WTC11 (cell line): ENCODE results near the gene KIF19. TPM values are rescaled to one million over a fixed set of nuclear protein-coding genes. Genes with fewer than 3 reads are reported as not detected.

Source experiments
- ATAC-seq: fragments of 200-7000 bp; cut with Tn5 transposase; 2 replicates; pipeline ENCODE4 v1.10.0; 2021; ENCODE audit warnings: mild to moderate bottlenecking, moderate library complexity
- CTCF ChIA-PET: fragments of 300-600 bp; sonication (Branson Sonifier 250); formaldehyde crosslinking; loops from one replicate; lab custom pipeline; 2021; ENCODE audit warnings: antibody characterized with exemption; lab: Charles Lee
- POLR2A ChIA-PET: fragments of 350-600 bp; sonication (Branson Sonifier 250); formaldehyde crosslinking; loops from one replicate; lab custom pipeline; 2021; ENCODE audit warnings: antibody characterized with exemption; lab: Charles Lee
- DNase-seq: peaks from one replicate; pipeline ENCODE4 v3.0.0; 2021; ENCODE audit warnings: low spot score
- H3K27ac Mint-ChIP-seq: 2 replicates; pipeline ENCODE4 v1.8.0; 2021; ENCODE audit warnings: mixed read lengths
- H3K27me3 Mint-ChIP-seq: 2 replicates; pipeline ENCODE4 v1.8.0; 2021; ENCODE audit warnings: low read depth, mild to moderate bottlenecking, moderate library complexity, mixed read lengths
- H3K36me3 Mint-ChIP-seq: 2 replicates; pipeline ENCODE4 v1.8.0; 2021; ENCODE audit warnings: mixed read lengths
- H3K4me1 Mint-ChIP-seq: 2 replicates; pipeline ENCODE4 v1.8.0; 2022; ENCODE audit warnings: mixed read lengths
- H3K4me3 Mint-ChIP-seq: 2 replicates; pipeline ENCODE4 v1.8.0; 2021; ENCODE audit warnings: mild to moderate bottlenecking, moderate library complexity, mixed read lengths
- H3K9me3 Mint-ChIP-seq: 2 replicates; pipeline ENCODE4 v1.8.0; 2021; ENCODE audit warnings: mixed read lengths
- CBFB ChIP-seq: sonication (generic); formaldehyde crosslinking; IDR thresholded peaks from 2 replicates; pipeline ENCODE4 v1.8.1; 2022; ENCODE audit warnings: mild to moderate bottlenecking, low read depth, missing genetic modification reagents
- E2F4 ChIP-seq: sonication (generic); formaldehyde crosslinking; IDR thresholded peaks from 2 replicates; pipeline ENCODE4 v1.8.1; 2022; ENCODE audit warnings: low read depth, mild to moderate bottlenecking, moderate library complexity, missing genetic modification reagents, borderline replicate concordance
- FOXJ3 ChIP-seq: sonication (generic); formaldehyde crosslinking; IDR thresholded peaks from 2 replicates; pipeline ENCODE4 v1.9.0; 2021; ENCODE audit warnings: missing genetic modification reagents, mild to moderate bottlenecking, borderline replicate concordance
- NR2C2 ChIP-seq: sonication (generic); formaldehyde crosslinking; IDR thresholded peaks from 2 replicates; pipeline ENCODE4 v1.8.0; 2022; ENCODE audit warnings: mild to moderate bottlenecking, missing genetic modification reagents
- SP1 ChIP-seq: sonication (generic); formaldehyde crosslinking; conservative IDR thresholded peaks from 2 replicates; pipeline ENCODE4 v1.8.1; 2022; ENCODE audit warnings: missing genetic modification reagents
- ZNF512 ChIP-seq: sonication (generic); formaldehyde crosslinking; IDR thresholded peaks from 2 replicates; pipeline ENCODE4 v1.8.1; 2022; ENCODE audit warnings: missing genetic modification reagents, borderline replicate concordance
- ZSCAN18 ChIP-seq: fragments of 250-450 bp; sonication (Bioruptor Pico); IDR thresholded peaks from 2 replicates; pipeline ENCODE4 v2.1.2; 2022; ENCODE audit warnings: mild to moderate bottlenecking, moderate library complexity
- total RNA-seq: library from RNA; stranded (reverse); gene quantifications from 3 replicates; pipeline ENCODE4 v1.2.3, GENCODE V29; 2021
- TF ChIP-seq, protein P1 (sequence below): sonication (generic); formaldehyde crosslinking; IDR thresholded peaks from 2 replicates; pipeline ENCODE4 v1.8.1; 2023; ENCODE audit warnings: mild to moderate bottlenecking, moderate library complexity, missing genetic modification reagents
- TF ChIP-seq, protein P2 (sequence below): fragments of 200-600 bp; IDR thresholded peaks from 2 replicates; pipeline ENCODE4 v1.8.0; 2022; ENCODE audit warnings: antibody characterized with exemption
- TF ChIP-seq, protein P3 (sequence below): sonication (generic); formaldehyde crosslinking; IDR thresholded peaks from 2 replicates; pipeline ENCODE4 v1.8.0; 2023; ENCODE audit warnings: mild to moderate bottlenecking, missing genetic modification reagents
- TF ChIP-seq, protein P4 (sequence below): sonication (generic); formaldehyde crosslinking; conservative IDR thresholded peaks from 2 replicates; pipeline ENCODE4 v1.8.1; 2023; ENCODE audit warnings: mild to moderate bottlenecking, low read depth, missing genetic modification reagents, moderate library complexity

The KIF19 gene
- total RNA-seq, 1 experiment from 2014 or later = 0.44 TPM

DNA sequence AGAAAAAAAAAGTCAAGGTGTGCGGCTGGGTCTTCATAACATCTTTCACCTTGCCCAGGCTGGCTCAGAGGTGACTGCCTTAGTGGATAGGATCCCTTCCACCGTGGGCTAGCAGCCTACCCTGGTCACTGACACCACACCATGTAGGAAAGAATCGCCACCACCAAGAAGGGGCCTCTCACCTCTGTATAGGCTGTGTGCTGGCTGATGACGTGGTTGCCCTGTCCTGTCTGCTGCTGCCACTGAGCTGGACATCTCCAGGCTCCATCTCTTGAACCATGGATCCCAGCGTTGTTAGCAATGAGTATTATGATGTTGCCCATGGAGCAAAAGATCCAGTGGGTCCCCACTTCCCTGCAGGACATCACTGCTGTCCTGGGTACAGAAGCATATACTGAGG lies 41.2 kb downstream of the KIF19 start, which contains the start of gene GPR142:
Gene GPR142, plus strand, starts transcription at position 301 of the 400 bp plus-strand sequence. CDS start 2,035 bp downstream, outside the sequence.
- CTCF ChIA-PET = interaction anchor here (0.7 to 7.1 kb wide), 36 partner anchors 10 to 495 kb away, joined by 3 to 138 read pairs (median 11); partner anchors contain the start of genes CD300A, CD300C and CD300LB
- TF ChIP-seq CBFB (CRISPR knock-in tag) = no peak
- no peak for ATAC-seq
- POLR2A ChIA-PET = no interaction called here
- Mint-ChIP-seq H3K4me3 (no peak within 1 kb of the TSS), H3K4me1 (peaks cover 18% of the 10 kb centered on the region), H3K9me3 (no peaks in the 10 kb centered on the region), H3K36me3 (no peaks in the 10 kb centered on the region), H3K27me3 (peaks cover 2% of the 10 kb centered on the region; the same call in 1 of the 2 replicates), H3K27ac (no peak within 1 kb of the TSS)
- no peak for DNase-seq

GRCh38 chr17:74368341-74369081 lies 42.5 kb downstream of the KIF19 start:
- ATAC-seq = peak; percentile 81
- no peak overlapping the region for H3K4me3 Mint-ChIP-seq
- no peaks in the 10 kb centered on the region for H3K36me3 Mint-ChIP-seq
- H3K4me1 Mint-ChIP-seq = peaks cover 8% of the 10 kb centered on the region
- ChIA-PET CTCF (interaction anchor here (0.6 to 7.1 kb wide), 96 partner anchors 11 to 549 kb away, joined by 3 to 138 read pairs (median 5); partner anchors contain the start of genes CD300A, CD300C and CD300LB), POLR2A (interaction anchor here (1.1 kb wide), 1 partner anchor 12 kb away, joined by 5 read pairs; no protein-coding TSS in a partner anchor)
- no peak overlapping the region for H3K27ac Mint-ChIP-seq
- H3K27me3 Mint-ChIP-seq = peaks cover 2% of the 10 kb centered on the region; the same call in 1 of the 2 replicates
- no peaks in the 10 kb centered on the region for H3K9me3 Mint-ChIP-seq
- peak; percentile 79 for DNase-seq
- TF ChIP-seq, protein P1, sequence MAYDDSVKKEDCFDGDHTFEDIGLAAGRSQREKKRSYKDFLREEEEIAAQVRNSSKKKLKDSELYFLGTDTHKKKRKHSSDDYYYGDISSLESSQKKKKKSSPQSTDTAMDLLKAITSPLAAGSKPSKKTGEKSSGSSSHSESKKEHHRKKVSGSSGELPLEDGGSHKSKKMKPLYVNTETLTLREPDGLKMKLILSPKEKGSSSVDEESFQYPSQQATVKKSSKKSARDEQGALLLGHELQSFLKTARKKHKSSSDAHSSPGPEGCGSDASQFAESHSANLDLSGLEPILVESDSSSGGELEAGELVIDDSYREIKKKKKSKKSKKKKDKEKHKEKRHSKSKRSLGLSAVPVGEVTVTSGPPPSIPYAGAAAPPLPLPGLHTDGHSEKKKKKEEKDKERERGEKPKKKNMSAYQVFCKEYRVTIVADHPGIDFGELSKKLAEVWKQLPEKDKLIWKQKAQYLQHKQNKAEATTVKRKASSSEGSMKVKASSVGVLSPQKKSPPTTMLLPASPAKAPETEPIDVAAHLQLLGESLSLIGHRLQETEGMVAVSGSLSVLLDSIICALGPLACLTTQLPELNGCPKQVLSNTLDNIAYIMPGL (CRISPR knock-in tag) = no peak; the same call in 1 of the 2 replicates
- TF ChIP-seq, protein P2, sequence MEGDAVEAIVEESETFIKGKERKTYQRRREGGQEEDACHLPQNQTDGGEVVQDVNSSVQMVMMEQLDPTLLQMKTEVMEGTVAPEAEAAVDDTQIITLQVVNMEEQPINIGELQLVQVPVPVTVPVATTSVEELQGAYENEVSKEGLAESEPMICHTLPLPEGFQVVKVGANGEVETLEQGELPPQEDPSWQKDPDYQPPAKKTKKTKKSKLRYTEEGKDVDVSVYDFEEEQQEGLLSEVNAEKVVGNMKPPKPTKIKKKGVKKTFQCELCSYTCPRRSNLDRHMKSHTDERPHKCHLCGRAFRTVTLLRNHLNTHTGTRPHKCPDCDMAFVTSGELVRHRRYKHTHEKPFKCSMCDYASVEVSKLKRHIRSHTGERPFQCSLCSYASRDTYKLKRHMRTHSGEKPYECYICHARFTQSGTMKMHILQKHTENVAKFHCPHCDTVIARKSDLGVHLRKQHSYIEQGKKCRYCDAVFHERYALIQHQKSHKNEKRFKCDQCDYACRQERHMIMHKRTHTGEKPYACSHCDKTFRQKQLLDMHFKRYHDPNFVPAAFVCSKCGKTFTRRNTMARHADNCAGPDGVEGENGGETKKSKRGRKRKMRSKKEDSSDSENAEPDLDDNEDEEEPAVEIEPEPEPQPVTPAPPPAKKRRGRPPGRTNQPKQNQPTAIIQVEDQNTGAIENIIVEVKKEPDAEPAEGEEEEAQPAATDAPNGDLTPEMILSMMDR = peak; percentile 95

GRCh38 chr17:74369221-74369620 lies 43.2 kb downstream of the KIF19 start:
- H3K4me1 Mint-ChIP-seq = peaks cover 8% of the 10 kb centered on the region
- CTCF ChIA-PET = interaction anchor here (0.8 to 7.1 kb wide), 39 partner anchors 10 to 422 kb away, joined by 3 to 138 read pairs (median 12); partner anchors contain the start of genes CD300A and CD300LB
- DNase-seq (peak; percentile 56), ATAC-seq (peak; percentile 69)
- no peak for TF ChIP-seq FOXJ3
- TF ChIP-seq, protein P2 = no peak
- no peak for TF ChIP-seq SP1 (CRISPR knock-in tag)
- TF ChIP-seq, protein P3, sequence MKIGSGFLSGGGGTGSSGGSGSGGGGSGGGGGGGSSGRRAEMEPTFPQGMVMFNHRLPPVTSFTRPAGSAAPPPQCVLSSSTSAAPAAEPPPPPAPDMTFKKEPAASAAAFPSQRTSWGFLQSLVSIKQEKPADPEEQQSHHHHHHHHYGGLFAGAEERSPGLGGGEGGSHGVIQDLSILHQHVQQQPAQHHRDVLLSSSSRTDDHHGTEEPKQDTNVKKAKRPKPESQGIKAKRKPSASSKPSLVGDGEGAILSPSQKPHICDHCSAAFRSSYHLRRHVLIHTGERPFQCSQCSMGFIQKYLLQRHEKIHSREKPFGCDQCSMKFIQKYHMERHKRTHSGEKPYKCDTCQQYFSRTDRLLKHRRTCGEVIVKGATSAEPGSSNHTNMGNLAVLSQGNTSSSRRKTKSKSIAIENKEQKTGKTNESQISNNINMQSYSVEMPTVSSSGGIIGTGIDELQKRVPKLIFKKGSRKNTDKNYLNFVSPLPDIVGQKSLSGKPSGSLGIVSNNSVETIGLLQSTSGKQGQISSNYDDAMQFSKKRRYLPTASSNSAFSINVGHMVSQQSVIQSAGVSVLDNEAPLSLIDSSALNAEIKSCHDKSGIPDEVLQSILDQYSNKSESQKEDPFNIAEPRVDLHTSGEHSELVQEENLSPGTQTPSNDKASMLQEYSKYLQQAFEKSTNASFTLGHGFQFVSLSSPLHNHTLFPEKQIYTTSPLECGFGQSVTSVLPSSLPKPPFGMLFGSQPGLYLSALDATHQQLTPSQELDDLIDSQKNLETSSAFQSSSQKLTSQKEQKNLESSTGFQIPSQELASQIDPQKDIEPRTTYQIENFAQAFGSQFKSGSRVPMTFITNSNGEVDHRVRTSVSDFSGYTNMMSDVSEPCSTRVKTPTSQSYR = no peak
- no peak for TF ChIP-seq ZSCAN18
- no peak for TF ChIP-seq ZNF512 (CRISPR knock-in tag)
- TF ChIP-seq, protein P4, sequence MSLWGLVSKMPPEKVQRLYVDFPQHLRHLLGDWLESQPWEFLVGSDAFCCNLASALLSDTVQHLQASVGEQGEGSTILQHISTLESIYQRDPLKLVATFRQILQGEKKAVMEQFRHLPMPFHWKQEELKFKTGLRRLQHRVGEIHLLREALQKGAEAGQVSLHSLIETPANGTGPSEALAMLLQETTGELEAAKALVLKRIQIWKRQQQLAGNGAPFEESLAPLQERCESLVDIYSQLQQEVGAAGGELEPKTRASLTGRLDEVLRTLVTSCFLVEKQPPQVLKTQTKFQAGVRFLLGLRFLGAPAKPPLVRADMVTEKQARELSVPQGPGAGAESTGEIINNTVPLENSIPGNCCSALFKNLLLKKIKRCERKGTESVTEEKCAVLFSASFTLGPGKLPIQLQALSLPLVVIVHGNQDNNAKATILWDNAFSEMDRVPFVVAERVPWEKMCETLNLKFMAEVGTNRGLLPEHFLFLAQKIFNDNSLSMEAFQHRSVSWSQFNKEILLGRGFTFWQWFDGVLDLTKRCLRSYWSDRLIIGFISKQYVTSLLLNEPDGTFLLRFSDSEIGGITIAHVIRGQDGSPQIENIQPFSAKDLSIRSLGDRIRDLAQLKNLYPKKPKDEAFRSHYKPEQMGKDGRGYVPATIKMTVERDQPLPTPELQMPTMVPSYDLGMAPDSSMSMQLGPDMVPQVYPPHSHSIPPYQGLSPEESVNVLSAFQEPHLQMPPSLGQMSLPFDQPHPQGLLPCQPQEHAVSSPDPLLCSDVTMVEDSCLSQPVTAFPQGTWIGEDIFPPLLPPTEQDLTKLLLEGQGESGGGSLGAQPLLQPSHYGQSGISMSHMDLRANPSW = no peak
- TF ChIP-seq E2F4 (CRISPR knock-in tag) = no peak
- no peak for TF ChIP-seq NR2C2 (CRISPR knock-in tag)
- no peaks in the 10 kb centered on the region for H3K36me3 Mint-ChIP-seq
- no peak overlapping the region for H3K4me3 Mint-ChIP-seq
- H3K9me3 Mint-ChIP-seq = no peaks in the 10 kb centered on the region
- no peak overlapping the region for H3K27ac Mint-ChIP-seq
- H3K27me3 Mint-ChIP-seq = peaks cover 2% of the 10 kb centered on the region; the same call in 1 of the 2 replicates
- POLR2A ChIA-PET = interaction anchor here (1.1 kb wide), 1 partner anchor 12 kb away, joined by 5 read pairs; no protein-coding TSS in a partner anchor
